GM18526 (cell line): ENCODE data around the gene NLGN1.

Experiments
- POLR2A ChIP-seq: IDR thresholded peaks from 3 replicates; pipeline ENCODE4 v1.6.1; 2011; ENCODE audit not compliant: insufficient read length; ENCODE audit errors: extremely low read depth

Gene NLGN1

GRCh38 chr3:174285242-174285864, 887.8 kb downstream of the NLGN1 start:
- TF ChIP-seq POLR2A: no peak

GRCh38 chr3:174287705-174288104, 890.2 kb downstream of the NLGN1 start:
- no peak for TF ChIP-seq POLR2A

- no peak for TF ChIP-seq POLR2A
Measured at GRCh38 chr3:174294616-174295015, 897.1 kb downstream of the NLGN1 start.

- no peak for TF ChIP-seq POLR2A
Measured at GRCh38 chr3:174295306-174296092, 898.0 kb downstream of the NLGN1 start.

GRCh38 chr3:174302746-174303315, 905.3 kb downstream of the NLGN1 start:
- no peak for TF ChIP-seq POLR2A

GRCh38 chr3:174303907-174304560, 906.5 kb downstream of the NLGN1 start:
- TF ChIP-seq POLR2A: no peak

- TF ChIP-seq POLR2A: no peak
Measured at GRCh38 chr3:174308736-174309135, 911.2 kb downstream of the NLGN1 start.

- TF ChIP-seq POLR2A: no peak
Measured at GRCh38 chr3:174310475-174310983, 913.0 kb downstream of the NLGN1 start.

GRCh38 chr3:174315225-174315624, 917.7 kb downstream of the NLGN1 start:
- TF ChIP-seq POLR2A: no peak

GRCh38 chr3:174317005-174317404, 919.5 kb downstream of the NLGN1 start:
- TF ChIP-seq POLR2A: no peak

GRCh38 chr3:174318181-174318580, 920.6 kb downstream of the NLGN1 start:
- no peak for TF ChIP-seq POLR2A

- no peak for TF ChIP-seq POLR2A
Measured at GRCh38 chr3:174321548-174321947, 924.0 kb downstream of the NLGN1 start.

GRCh38 chr3:174322789-174323188, 925.2 kb downstream of the NLGN1 start:
- no peak for TF ChIP-seq POLR2A

- TF ChIP-seq POLR2A: no peak
Measured at GRCh38 chr3:174325171-174325570, 927.6 kb downstream of the NLGN1 start.

GRCh38 chr3:174325834-174326700, 928.5 kb downstream of the NLGN1 start:
- TF ChIP-seq POLR2A: no peak

GRCh38 chr3:174329321-174329720, 931.8 kb downstream of the NLGN1 start:
- TF ChIP-seq POLR2A: no peak
